ENCODE data around the gene BMP8A. TPM values are rescaled to one million over a fixed set of nuclear protein-coding genes. Genes with fewer than 3 reads are reported as not detected.
"Not testable (repeated sequence)": the region's sequence is repeated elsewhere in the genome, so short reads cannot be mapped to it uniquely, and the experiment has no call there.

BMP8A gene, protein sequence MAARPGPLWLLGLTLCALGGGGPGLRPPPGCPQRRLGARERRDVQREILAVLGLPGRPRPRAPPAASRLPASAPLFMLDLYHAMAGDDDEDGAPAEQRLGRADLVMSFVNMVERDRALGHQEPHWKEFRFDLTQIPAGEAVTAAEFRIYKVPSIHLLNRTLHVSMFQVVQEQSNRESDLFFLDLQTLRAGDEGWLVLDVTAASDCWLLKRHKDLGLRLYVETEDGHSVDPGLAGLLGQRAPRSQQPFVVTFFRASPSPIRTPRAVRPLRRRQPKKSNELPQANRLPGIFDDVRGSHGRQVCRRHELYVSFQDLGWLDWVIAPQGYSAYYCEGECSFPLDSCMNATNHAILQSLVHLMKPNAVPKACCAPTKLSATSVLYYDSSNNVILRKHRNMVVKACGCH
- total RNA-seq: under 1 TPM in 1 of 2 experiments, not detected in 1; 0.16 TPM

DNA sequence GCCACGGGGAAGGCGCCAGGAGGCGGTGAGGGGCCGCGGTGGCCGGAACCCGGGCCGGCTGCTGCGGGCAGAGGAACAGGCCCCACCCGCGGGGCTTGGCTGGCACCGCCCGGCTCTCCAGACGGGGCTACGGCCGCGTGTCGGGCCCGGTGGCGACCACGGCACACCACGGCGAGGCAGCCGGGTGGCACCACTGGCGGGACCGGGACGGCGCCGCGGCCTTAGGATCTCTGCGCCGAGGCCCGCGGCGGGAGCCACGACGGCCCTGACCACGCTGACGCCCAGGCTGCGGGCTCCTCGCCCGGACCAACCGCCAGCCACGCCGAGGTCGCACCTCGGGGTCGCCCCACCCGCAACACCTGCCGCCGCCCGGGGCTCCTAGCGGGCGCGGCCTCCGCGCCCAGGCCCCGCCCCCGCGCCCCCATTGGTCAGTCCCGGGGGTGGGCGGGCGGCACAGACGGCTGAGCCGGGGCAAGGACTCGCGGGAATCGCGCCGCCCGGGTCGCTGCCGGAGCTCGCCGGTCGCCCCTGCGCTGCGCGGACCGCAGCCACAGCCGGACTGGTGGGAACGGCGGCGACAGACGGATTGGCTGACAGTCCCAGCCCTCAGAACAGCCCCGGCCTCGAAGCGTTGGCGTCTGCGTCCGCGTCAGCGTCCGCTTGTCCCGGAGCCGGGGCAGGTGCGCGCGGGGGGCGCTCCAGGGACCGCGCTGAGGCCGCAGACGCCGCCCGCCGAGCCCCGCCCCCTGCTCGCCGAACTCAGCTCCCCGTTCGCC, at the start of gene BMP8A:
TSS of gene BMP8A (plus strand) at position 491 of the 776 bp plus-strand sequence. CDS start 356 bp downstream, outside the sequence.
- ATAC-seq (peak; percentile 94), DNase-seq (peak; percentile 77)
- Mint-ChIP-seq H3K4me1 (ENCODE audit: low read depth) (peaks cover 10% of the 10 kb centered on the region), H3K27ac (no peak within 1 kb of the TSS), H3K36me3 (ENCODE audit: low read depth) (peaks cover 10% of the 10 kb centered on the region), H3K4me3 (peak within 1 kb of the TSS; percentile 50), H3K9me3 (ENCODE audit: insufficient read depth) (no peaks in the 10 kb centered on the region), H3K27me3 (ENCODE audit: low read depth) (peaks cover 31% of the 10 kb centered on the region)
- ChIA-PET CTCF (interaction anchor here (1.0 kb wide), 1 partner anchor 47 kb away, joined by 3 read pairs; no protein-coding TSS in a partner anchor), POLR2A (interaction anchor here (0.7 kb wide), 1 partner anchor 1200 kb away, joined by 3 read pairs; the partner anchor contains the start of gene NFYC)

DNA sequence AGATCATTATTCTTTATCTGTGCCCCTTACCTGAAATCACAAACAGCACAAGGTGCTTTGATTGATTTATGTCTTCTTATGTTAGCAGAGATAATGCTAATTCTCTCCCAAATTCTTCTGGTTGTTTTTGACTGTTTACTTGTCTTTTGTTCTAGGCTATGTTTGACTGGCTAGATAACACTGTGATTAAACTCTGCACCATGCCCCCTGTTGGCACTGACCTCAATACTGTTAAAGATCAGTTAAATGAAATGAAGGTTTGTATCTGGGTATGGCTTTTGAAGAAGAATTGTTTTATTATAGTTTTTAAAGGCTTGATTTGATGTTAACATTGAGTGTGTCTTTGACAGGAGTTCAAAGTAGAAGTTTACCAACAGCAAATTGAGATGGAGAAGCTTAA, 49.6 kb upstream of the BMP8A start:
- Mint-ChIP-seq H3K4me3 (no peak overlapping the region), H3K27me3 (ENCODE audit: low read depth) (no peaks in the 10 kb centered on the region), H3K27ac (no peak overlapping the region), H3K9me3 (ENCODE audit: insufficient read depth) (no peaks in the 10 kb centered on the region), H3K4me1 (ENCODE audit: low read depth) (no peaks in the 10 kb centered on the region), H3K36me3 (ENCODE audit: low read depth) (peaks cover 60% of the 10 kb centered on the region)
- ChIA-PET CTCF (interaction anchor here (0.9 kb wide), 1 partner anchor 10 kb away, joined by 3 read pairs; no protein-coding TSS in a partner anchor), POLR2A (no interaction called here)
- DNase-seq (no peak), ATAC-seq (no peak)

DNA sequence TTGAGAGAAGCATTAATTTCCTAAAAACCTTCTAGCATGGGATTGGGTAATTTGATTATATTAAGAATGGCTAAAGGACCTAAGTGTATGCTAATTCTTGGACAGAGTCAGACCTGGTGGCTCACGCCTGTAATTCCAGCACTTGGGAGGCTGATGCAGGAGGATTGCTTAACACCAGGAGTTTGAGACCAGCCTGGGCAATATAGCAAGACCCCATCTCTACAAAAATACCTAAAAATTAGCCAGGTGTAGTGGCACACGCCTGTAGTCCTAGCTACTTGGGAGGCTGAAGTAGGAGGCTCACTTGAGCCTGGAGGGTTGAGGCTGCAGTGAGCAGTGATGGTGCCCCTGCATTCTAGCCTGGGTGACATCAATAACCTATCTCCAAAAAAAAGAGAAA, 45.9 kb upstream of the BMP8A start:
- Mint-ChIP-seq H3K27ac (no peak overlapping the region), H3K4me1 (ENCODE audit: low read depth) (no peaks in the 10 kb centered on the region), H3K36me3 (ENCODE audit: low read depth) (peaks cover 72% of the 10 kb centered on the region), H3K9me3 (ENCODE audit: insufficient read depth) (no peaks in the 10 kb centered on the region), H3K27me3 (ENCODE audit: low read depth) (no peaks in the 10 kb centered on the region), H3K4me3 (no peak overlapping the region)
- POLR2A ChIA-PET: no interaction called here
- ATAC-seq: no peak
- CTCF ChIA-PET: interaction anchor here (2.0 to 2.6 kb wide), 2 partner anchors 35 to 93 kb away, joined by 7 read pairs; no protein-coding TSS in a partner anchor
- DNase-seq: no peak

DNA sequence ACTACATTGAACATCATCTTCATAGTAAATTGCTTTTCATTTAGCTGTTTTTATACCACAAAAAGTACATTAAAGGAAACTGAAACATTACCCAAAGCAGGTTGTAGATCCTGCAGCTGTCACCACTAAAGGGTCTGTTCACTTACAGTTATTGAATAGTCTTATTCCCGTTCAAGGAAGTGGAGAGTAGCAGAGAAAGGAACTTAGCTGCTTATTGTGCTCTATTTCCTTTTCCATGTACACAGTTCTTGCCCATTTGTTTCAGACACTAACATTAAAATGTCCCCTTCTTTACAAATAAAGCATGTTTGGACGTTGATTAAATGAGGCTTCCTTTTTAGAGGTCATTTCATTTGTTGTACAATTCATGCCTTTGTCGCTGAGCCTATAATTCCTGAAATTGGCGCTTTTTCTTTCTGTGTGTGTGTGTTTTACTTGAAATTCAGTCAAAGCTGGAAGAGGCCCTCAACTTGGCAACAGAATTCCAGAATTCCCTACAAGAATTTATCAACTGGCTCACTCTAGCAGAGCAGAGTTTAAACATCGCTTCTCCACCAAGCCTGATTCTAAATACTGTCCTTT, 44.4 kb upstream of the BMP8A start:
- Mint-ChIP-seq H3K4me1 (ENCODE audit: low read depth) (peaks cover 13% of the 10 kb centered on the region), H3K9me3 (ENCODE audit: insufficient read depth) (no peaks in the 10 kb centered on the region), H3K27me3 (ENCODE audit: low read depth) (no peaks in the 10 kb centered on the region), H3K4me3 (no peak overlapping the region), H3K27ac (no peak overlapping the region), H3K36me3 (ENCODE audit: low read depth) (peaks cover 77% of the 10 kb centered on the region)
- POLR2A ChIA-PET: no interaction called here
- no peak for DNase-seq
- ATAC-seq: no peak
- CTCF ChIA-PET: interaction anchor here (2.0 to 2.6 kb wide), 2 partner anchors 36 to 92 kb away, joined by 7 read pairs; no protein-coding TSS in a partner anchor

DNA sequence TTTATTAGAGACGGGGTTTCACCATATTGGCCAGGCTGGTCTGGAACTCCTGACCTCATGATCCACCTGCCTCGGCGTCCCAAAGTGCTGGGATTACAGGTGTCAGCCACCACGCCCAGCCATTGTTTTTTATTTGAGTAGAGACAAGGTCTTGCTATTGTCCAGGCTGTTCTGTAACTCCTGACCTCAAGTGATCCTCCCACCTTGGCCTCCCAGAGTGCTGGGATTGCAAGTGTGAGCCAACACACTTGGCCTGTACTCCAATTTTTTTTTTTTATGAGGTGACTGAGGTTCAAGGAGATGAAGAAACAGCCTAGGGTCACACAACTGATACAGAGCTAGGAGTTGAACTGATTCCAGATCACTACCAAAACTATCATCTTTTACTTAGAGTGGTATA, 41.4 kb upstream of the BMP8A start:
- Mint-ChIP-seq H3K36me3 (ENCODE audit: low read depth) (peaks cover 75% of the 10 kb centered on the region), H3K4me1 (ENCODE audit: low read depth) (peaks cover 22% of the 10 kb centered on the region)
- H3K27ac Mint-ChIP-seq; DNase-seq; H3K27me3 Mint-ChIP-seq (ENCODE audit: low read depth); H3K4me3 Mint-ChIP-seq; H3K9me3 Mint-ChIP-seq (ENCODE audit: insufficient read depth); POLR2A ChIA-PET; ATAC-seq; CTCF ChIA-PET: not testable (repeated sequence)

DNA sequence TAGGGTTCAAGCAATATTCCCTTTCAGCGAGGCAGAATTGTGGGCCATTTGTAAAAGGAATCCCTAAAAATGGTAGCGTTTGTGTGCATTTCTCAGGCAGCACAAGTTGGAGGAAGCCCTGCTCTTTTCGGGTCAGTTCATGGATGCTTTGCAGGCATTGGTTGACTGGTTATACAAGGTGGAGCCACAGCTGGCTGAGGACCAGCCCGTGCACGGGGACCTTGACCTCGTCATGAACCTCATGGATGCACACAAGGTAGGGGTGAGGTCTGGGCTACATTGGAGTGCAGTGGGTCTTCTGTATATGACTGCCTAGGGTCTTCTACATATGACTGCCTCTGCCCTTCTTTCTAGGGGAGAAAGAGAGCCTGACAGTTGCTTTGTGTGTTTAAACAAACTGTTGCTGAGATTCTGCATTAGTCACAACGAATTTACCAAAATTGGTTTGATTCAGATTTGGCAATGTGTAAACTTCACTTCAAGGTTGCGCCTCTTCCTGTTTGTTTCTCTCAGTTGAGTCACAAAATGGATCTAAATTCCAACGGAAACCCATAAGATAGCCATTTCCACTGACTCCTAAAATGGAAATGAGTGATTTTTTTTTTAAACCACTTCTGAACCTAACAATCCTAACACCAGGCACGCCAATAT, 40.4 kb upstream of the BMP8A start:
- ATAC-seq: no peak
- peaks cover 74% of the 10 kb centered on the region for H3K36me3 Mint-ChIP-seq (ENCODE audit: low read depth)
- H3K4me3 Mint-ChIP-seq: no peak overlapping the region

DNA sequence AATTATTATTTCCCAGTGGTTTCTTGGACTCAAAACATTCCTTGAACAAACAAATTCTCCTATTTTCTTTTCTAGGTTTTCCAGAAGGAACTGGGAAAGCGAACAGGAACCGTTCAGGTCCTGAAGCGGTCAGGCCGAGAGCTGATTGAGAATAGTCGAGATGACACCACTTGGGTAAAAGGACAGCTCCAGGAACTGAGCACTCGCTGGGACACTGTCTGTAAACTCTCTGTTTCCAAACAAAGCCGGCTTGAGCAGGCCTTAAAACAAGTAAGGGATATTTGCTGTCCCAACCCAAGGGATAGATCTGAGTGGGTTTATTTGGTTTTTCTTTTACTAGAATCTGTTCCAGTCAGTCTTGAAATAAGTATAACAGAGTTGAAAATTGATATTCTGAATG, 39.4 kb upstream of the BMP8A start:
- Mint-ChIP-seq H3K36me3 (ENCODE audit: low read depth) (peaks cover 75% of the 10 kb centered on the region), H3K27me3 (ENCODE audit: low read depth) (no peaks in the 10 kb centered on the region), H3K27ac (peak overlapping the region; percentile 60), H3K9me3 (ENCODE audit: insufficient read depth) (no peaks in the 10 kb centered on the region), H3K4me3 (no peak overlapping the region), H3K4me1 (ENCODE audit: low read depth) (peaks cover 22% of the 10 kb centered on the region)
- POLR2A ChIA-PET: no interaction called here
- CTCF ChIA-PET: interaction anchor here (0.7 kb wide), 1 partner anchor 54 kb away, joined by 3 read pairs; no protein-coding TSS in a partner anchor
- ATAC-seq (no peak), DNase-seq (no peak)

More for the DNA sequence above, 40.4 kb upstream of the BMP8A start:
- Mint-ChIP-seq H3K4me1 (ENCODE audit: low read depth) (peaks cover 22% of the 10 kb centered on the region), H3K27ac (peak overlapping the region; percentile 39), H3K27me3 (ENCODE audit: low read depth) (no peaks in the 10 kb centered on the region), H3K9me3 (ENCODE audit: insufficient read depth) (no peaks in the 10 kb centered on the region)
- POLR2A ChIA-PET: no interaction called here
- CTCF ChIA-PET: no interaction called here
- DNase-seq: no peak

DNA sequence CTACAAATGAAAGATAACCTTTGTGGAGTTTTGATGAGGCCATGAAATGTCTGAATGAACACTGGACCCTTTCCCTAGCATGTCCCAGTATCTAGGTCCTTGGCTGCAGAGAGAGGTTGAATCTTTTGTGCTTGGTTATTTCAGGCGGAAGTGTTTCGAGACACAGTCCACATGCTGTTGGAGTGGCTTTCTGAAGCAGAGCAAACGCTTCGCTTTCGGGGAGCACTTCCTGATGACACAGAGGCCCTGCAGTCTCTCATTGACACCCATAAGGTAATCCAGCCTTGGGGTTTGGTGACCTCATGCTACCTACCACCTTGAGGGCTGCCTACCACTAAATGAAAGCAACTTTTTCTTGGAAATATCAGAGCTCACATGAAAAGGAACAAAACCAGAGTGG, 38.9 kb upstream of the BMP8A start:
- H3K27ac Mint-ChIP-seq: peak overlapping the region; percentile 84
- H3K4me3 Mint-ChIP-seq: no peak overlapping the region
- POLR2A ChIA-PET: no interaction called here
- no peaks in the 10 kb centered on the region for H3K9me3 Mint-ChIP-seq (ENCODE audit: insufficient read depth)
- H3K36me3 Mint-ChIP-seq (ENCODE audit: low read depth): peaks cover 75% of the 10 kb centered on the region
- CTCF ChIA-PET: interaction anchor here (0.7 to 1.2 kb wide), 2 partner anchors 54 to 87 kb away, joined by 3 read pairs; no protein-coding TSS in a partner anchor
- ATAC-seq (peak; percentile 81), DNase-seq (peak; percentile 64)
- no peaks in the 10 kb centered on the region for H3K27me3 Mint-ChIP-seq (ENCODE audit: low read depth)
- H3K4me1 Mint-ChIP-seq (ENCODE audit: low read depth): peaks cover 22% of the 10 kb centered on the region

DNA sequence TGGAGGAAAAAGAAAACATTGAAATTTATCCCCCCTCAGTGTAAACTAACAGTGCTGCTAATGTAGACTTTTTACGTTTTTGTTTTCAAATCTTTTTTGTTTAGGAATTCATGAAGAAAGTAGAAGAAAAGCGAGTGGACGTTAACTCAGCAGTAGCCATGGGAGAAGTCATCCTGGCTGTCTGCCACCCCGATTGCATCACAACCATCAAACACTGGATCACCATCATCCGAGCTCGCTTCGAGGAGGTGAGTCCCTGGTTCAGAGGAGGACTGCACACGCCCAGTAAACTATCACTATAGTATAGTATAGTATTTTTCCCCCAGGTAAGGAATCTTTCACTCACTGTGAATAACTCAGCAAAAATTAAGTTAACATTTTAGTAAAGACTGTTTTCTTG, 37.8 kb upstream of the BMP8A start:
- ChIA-PET POLR2A (no interaction called here), CTCF (interaction anchor here (1.2 kb wide), 1 partner anchor 85 kb away, joined by 3 read pairs; no protein-coding TSS in a partner anchor)
- no peaks in the 10 kb centered on the region for H3K9me3 Mint-ChIP-seq (ENCODE audit: insufficient read depth)
- H3K27me3 Mint-ChIP-seq (ENCODE audit: low read depth): no peaks in the 10 kb centered on the region
- no peak overlapping the region for H3K4me3 Mint-ChIP-seq
- peak overlapping the region; percentile 23 for H3K27ac Mint-ChIP-seq
- DNase-seq (no peak), ATAC-seq (no peak)
- peaks cover 76% of the 10 kb centered on the region for H3K36me3 Mint-ChIP-seq (ENCODE audit: low read depth)
- H3K4me1 Mint-ChIP-seq (ENCODE audit: low read depth): peaks cover 22% of the 10 kb centered on the region

DNA sequence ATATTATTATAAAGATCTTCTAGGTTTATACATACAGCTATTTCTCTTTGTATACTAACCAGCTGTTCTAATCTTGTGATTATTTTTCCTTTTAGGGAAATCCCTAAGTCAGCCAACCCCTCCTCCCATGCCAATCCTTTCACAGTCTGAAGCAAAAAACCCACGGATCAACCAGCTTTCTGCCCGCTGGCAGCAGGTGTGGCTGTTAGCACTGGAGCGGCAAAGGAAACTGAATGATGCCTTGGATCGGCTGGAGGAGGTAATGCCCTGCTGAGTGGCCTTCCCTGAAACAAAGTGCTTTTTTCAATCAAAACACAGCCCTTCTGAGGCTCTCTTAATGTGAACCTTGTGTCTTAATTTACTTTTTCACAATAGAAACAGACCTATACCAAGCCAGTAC, 32.4 kb upstream of the BMP8A start:
- Mint-ChIP-seq H3K36me3 (ENCODE audit: low read depth) (peaks cover 84% of the 10 kb centered on the region), H3K27ac (no peak overlapping the region), H3K4me3 (no peak overlapping the region), H3K9me3 (ENCODE audit: insufficient read depth) (no peaks in the 10 kb centered on the region), H3K4me1 (ENCODE audit: low read depth) (no peaks in the 10 kb centered on the region), H3K27me3 (ENCODE audit: low read depth) (no peaks in the 10 kb centered on the region)
- DNase-seq (no peak), ATAC-seq (no peak)
- ChIA-PET CTCF (interaction anchor here (0.7 to 1.3 kb wide), 2 partner anchors 16 to 1524 kb away, joined by 3 read pairs; no protein-coding TSS in a partner anchor), POLR2A (no interaction called here)

DNA sequence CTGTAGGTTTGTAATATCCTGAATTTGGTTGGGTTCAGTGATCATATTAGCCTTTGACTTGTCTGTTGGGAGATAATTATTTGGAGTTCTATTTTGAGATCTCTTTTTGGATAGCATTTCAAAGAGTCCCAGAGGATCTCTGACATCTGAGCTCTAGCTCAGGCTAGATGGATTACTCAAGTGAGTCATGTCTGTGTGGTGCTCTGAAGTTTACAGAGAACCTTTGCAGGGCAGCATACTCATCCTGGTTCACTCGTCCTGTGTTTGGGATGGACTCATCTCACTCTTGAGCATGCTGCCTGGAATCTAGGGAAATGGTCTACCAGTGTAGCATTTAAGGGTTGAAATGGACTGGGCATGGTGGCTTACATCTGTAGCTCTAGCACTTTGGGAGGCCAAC, 29.4 kb upstream of the BMP8A start:
- H3K36me3 Mint-ChIP-seq (ENCODE audit: low read depth): peaks cover 81% of the 10 kb centered on the region
- ATAC-seq (no peak), DNase-seq (no peak)
- no peaks in the 10 kb centered on the region for H3K27me3 Mint-ChIP-seq (ENCODE audit: low read depth)
- CTCF ChIA-PET: interaction anchor here (1.2 kb wide), 1 partner anchor 70 kb away, joined by 5 read pairs; no protein-coding TSS in a partner anchor
- H3K4me1 Mint-ChIP-seq (ENCODE audit: low read depth): no peaks in the 10 kb centered on the region
- POLR2A ChIA-PET: no interaction called here
- no peaks in the 10 kb centered on the region for H3K9me3 Mint-ChIP-seq (ENCODE audit: insufficient read depth)
- no peak overlapping the region for H3K27ac Mint-ChIP-seq
- H3K4me3 Mint-ChIP-seq: no peak overlapping the region

Data from activated CD8-positive, alpha-beta T cell treated with anti-CD3 and anti-CD28 coated beads, Interleukin-2, amount 10 ng/mL, durations not matched to agents 7 days and 5 days (primary cell).